ENCODE results near the gene SGSM2. TPM values are rescaled to one million over a fixed set of nuclear protein-coding genes. Genes with fewer than 3 reads are reported as not detected.

The SGSM2 gene
- polyA plus RNA-seq, 1 donor = 50.0 TPM

DNA sequence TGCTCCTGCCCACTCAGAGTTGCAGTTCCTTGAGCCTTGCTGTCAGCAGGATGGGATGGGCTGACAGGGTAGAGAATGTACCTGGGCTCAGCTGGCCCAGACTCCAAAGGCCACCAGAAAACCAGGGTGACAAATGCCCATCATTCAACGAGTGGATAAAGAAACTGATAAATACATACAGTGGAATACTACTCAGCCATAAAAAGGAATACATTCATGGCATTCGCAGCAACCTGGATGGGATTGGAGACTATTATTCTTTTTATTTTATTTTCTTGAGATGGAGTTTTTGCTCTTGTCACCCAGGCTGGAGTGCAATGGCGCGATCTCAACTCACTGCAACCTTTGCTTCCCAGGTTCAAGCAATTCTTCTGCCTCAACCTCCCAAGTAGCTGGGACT lies 19.9 kb downstream of the SGSM2 start:
- Histone ChIP-seq H3K4me1 (ENCODE audit: control insufficient read depth, insufficient read depth, low read length) (peaks cover 4% of the 10 kb centered on the region), H3K36me3 (ENCODE audit: control insufficient read depth, insufficient read depth, low read length) (peaks cover 10% of the 10 kb centered on the region), H3K27ac (ENCODE audit: low read length) (no peak overlapping the region), H3K9me3 (ENCODE audit: control insufficient read depth, low read depth, low read length) (no peaks in the 10 kb centered on the region), H3K4me3 (ENCODE audit: low read length) (no peak overlapping the region), H3K27me3 (ENCODE audit: control insufficient read depth, insufficient read depth, low read length) (no peaks in the 10 kb centered on the region)
- no CpG with 5 or more reads among the region's 4 CpGs for WGBS (ENCODE audit: insufficient coverage, low lambda C conversion rate)
- no peak for DNase-seq

DNA sequence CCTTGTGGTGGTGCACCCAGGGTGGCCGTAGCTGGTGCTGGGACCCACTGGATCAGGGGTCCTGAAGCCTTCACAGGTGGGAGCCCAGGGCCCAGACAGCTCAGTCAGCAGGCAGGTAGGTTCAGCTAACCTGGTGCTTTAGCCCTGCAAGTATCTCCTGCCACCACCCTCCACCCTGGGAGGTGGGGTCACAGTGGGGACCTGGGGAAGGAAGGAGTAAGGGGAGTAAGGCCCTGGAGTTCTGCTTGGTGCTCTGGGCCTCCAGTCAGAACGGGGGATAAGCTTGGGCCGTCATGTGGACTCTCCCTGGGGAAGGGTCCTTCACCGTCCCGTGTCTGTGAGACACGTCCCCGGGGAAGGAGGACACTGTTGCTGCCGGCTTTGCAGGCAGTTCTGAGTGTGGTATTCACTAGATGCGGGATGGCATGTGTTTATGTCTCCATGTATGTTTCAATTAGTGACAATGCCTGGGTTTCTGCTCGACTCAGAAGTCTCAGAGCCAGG lies 20.7 kb downstream of the SGSM2 start:
- H3K9me3 ChIP-seq (ENCODE audit: control insufficient read depth, low read depth, low read length) = no peaks in the 10 kb centered on the region
- no peak overlapping the region for H3K4me3 ChIP-seq (ENCODE audit: low read length)
- no CpG with 5 or more reads among the region's 10 CpGs for WGBS (ENCODE audit: insufficient coverage, low lambda C conversion rate)
- H3K27me3 ChIP-seq (ENCODE audit: control insufficient read depth, insufficient read depth, low read length) = no peaks in the 10 kb centered on the region
- peaks cover 4% of the 10 kb centered on the region for H3K4me1 ChIP-seq (ENCODE audit: control insufficient read depth, insufficient read depth, low read length)
- H3K36me3 ChIP-seq (ENCODE audit: control insufficient read depth, insufficient read depth, low read length) = peaks cover 15% of the 10 kb centered on the region
- no peak for DNase-seq
- H3K27ac ChIP-seq (ENCODE audit: low read length) = no peak overlapping the region

DNA sequence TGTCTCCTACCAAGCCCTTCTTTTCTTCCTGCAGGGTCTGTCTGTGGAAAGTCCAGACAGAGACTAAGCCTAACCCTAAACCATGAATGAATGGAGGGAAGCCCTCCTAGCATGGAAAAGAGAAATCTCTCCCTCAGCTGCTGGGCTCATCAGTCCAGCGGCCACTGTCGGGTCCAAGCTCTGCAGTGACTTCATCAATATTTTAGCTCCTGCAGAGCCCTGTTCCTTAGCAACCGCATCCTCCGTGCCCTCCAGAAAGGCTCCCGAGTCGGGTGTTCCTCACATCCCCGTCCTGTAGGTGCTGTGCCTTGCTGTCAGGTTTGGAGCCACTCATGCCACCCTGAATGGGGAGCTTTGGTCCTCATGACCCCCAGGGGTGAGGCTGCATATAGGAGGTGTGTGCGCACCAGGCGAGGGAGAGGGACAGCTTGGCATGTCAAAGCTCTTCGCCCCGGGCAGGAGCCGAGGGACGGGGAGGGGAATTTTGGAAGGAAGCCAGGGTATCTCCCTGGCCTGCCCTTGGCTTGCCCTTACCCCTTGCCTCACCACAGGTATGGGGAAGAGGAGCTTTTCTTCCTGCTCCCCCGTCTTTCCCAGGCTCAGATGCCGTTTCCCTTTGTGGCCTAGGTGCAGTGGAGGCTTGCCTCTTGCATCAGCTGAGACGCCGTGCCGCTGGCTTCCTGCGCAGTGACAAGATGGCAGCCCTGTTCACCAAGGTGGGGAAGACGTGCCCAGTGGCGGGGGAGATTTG lies 23.9 kb downstream of the SGSM2 start:
- no peak for DNase-seq
- Histone ChIP-seq H3K4me3 (ENCODE audit: low read length) (no peak overlapping the region), H3K27ac (ENCODE audit: low read length) (no peak overlapping the region), H3K36me3 (ENCODE audit: control insufficient read depth, insufficient read depth, low read length) (peaks cover 39% of the 10 kb centered on the region), H3K4me1 (ENCODE audit: control insufficient read depth, insufficient read depth, low read length) (peaks cover 4% of the 10 kb centered on the region), H3K9me3 (ENCODE audit: control insufficient read depth, low read depth, low read length) (no peaks in the 10 kb centered on the region), H3K27me3 (ENCODE audit: control insufficient read depth, insufficient read depth, low read length) (no peaks in the 10 kb centered on the region)
- WGBS (ENCODE audit: insufficient coverage, low lambda C conversion rate) = 70% methylated on average over 2 of the region's 21 CpGs

DNA sequence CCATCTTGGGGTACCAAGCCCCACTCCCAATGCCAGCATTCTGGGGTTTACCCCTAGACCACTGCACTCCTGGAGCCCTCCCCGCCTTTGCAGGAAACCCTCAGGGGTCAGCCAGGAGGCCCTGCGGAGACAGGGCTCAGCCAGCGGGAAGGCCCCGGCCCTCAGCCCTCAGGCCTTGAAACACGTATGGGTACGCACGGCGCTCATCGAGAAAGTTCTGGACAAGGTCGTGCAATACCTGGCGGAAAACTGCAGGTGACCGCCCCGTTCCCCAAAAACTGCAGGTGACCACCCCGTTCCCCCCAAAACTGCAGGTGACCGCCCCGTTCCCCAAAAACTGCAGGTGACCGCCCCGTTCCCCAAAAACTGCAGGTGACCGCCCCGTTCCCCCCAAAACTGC lies 24.7 kb downstream of the SGSM2 start:
- H3K36me3 ChIP-seq (ENCODE audit: control insufficient read depth, insufficient read depth, low read length) = peaks cover 39% of the 10 kb centered on the region
- WGBS (ENCODE audit: insufficient coverage, low lambda C conversion rate) = no CpG with 5 or more reads among the region's 20 CpGs
- H3K4me3 ChIP-seq (ENCODE audit: low read length) = no peak overlapping the region
- H3K27ac ChIP-seq (ENCODE audit: low read length) = no peak overlapping the region
- no peaks in the 10 kb centered on the region for H3K27me3 ChIP-seq (ENCODE audit: control insufficient read depth, insufficient read depth, low read length)
- no peak for DNase-seq
- H3K4me1 ChIP-seq (ENCODE audit: control insufficient read depth, insufficient read depth, low read length) = peaks cover 4% of the 10 kb centered on the region
- no peaks in the 10 kb centered on the region for H3K9me3 ChIP-seq (ENCODE audit: control insufficient read depth, low read depth, low read length)

DNA sequence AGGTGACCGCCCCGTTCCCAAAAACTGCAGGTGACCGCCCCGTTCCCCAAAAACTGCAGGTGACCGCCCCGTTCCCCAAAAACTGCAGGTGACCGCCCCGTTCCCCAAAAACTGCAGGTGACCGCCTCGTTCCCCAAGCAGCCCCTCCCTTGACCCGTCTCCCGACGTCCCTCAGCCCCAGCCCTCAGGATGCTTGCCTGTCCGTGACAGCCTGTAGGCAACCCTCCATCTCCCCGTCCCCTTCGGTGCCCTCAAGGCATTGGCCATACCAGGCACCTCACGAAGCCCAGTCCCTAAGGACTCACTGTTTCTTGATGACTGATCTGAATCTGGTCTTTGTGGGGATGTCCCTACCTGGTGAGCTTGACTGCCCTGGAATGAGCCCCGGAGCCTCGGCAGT lies 25.1 kb downstream of the SGSM2 start:
- DNase-seq = no peak
- H3K4me1 ChIP-seq (ENCODE audit: control insufficient read depth, insufficient read depth, low read length) = peaks cover 4% of the 10 kb centered on the region
- H3K4me3 ChIP-seq (ENCODE audit: low read length) = no peak overlapping the region
- H3K27me3 ChIP-seq (ENCODE audit: control insufficient read depth, insufficient read depth, low read length) = no peaks in the 10 kb centered on the region
- H3K36me3 ChIP-seq (ENCODE audit: control insufficient read depth, insufficient read depth, low read length) = peaks cover 36% of the 10 kb centered on the region
- no peaks in the 10 kb centered on the region for H3K9me3 ChIP-seq (ENCODE audit: control insufficient read depth, low read depth, low read length)
- WGBS (ENCODE audit: insufficient coverage, low lambda C conversion rate) = no CpG with 5 or more reads among the region's 19 CpGs
- no peak overlapping the region for H3K27ac ChIP-seq (ENCODE audit: low read length)

DNA sequence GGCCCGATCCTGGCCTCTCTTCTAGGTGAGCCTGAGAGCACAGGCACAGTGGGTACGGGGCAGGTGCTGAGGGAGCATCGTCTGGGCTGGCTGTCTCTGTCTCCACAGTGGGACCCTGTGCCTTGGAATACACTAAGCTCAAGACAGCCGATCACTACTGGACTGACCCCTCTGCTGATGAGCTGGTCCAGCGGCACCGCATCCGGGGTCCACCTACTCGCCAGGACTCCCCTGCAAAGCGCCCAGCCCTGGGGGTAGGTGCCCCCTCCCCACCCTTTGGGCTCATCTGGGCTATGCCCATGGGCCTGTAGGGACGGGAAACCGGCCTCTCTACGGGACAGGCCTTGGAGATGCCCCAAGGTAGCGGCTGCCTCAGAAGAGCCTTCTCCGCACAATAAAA lies 25.6 kb downstream of the SGSM2 start:
- Histone ChIP-seq H3K27me3 (ENCODE audit: control insufficient read depth, insufficient read depth, low read length) (no peaks in the 10 kb centered on the region), H3K27ac (ENCODE audit: low read length) (no peak overlapping the region), H3K4me1 (ENCODE audit: control insufficient read depth, insufficient read depth, low read length) (peaks cover 4% of the 10 kb centered on the region), H3K9me3 (ENCODE audit: control insufficient read depth, low read depth, low read length) (no peaks in the 10 kb centered on the region), H3K36me3 (ENCODE audit: control insufficient read depth, insufficient read depth, low read length) (peaks cover 39% of the 10 kb centered on the region), H3K4me3 (ENCODE audit: low read length) (no peak overlapping the region)
- WGBS (ENCODE audit: insufficient coverage, low lambda C conversion rate) = no CpG with 5 or more reads among the region's 14 CpGs
- no peak for DNase-seq

DNA sequence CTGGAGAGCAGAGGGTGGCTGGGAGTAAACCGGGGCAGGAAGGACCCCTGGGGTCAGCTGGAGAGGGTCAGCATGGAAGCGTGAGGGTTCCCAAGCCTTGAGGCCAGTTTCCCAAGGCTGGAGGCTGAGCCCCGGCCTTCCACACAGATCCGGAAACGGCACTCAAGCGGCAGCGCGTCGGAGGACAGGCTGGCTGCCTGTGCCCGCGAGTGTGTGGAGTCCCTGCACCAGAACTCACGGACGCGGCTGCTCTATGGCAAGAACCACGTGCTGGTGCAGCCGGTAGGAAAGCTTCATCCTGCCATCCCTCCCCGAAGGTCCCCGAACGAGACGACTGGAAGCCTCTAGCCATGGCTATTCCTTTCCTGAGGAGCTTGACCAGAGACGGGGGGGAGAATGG lies 26.0 kb downstream of the SGSM2 start:
- no peak for DNase-seq
- Histone ChIP-seq H3K27ac (ENCODE audit: low read length) (no peak overlapping the region), H3K36me3 (ENCODE audit: control insufficient read depth, insufficient read depth, low read length) (peaks cover 37% of the 10 kb centered on the region), H3K4me3 (ENCODE audit: low read length) (no peak overlapping the region), H3K4me1 (ENCODE audit: control insufficient read depth, insufficient read depth, low read length) (peaks cover 4% of the 10 kb centered on the region), H3K9me3 (ENCODE audit: control insufficient read depth, low read depth, low read length) (no peaks in the 10 kb centered on the region), H3K27me3 (ENCODE audit: control insufficient read depth, insufficient read depth, low read length) (no peaks in the 10 kb centered on the region)
- WGBS (ENCODE audit: insufficient coverage, low lambda C conversion rate) = no CpG with 5 or more reads among the region's 21 CpGs

DNA sequence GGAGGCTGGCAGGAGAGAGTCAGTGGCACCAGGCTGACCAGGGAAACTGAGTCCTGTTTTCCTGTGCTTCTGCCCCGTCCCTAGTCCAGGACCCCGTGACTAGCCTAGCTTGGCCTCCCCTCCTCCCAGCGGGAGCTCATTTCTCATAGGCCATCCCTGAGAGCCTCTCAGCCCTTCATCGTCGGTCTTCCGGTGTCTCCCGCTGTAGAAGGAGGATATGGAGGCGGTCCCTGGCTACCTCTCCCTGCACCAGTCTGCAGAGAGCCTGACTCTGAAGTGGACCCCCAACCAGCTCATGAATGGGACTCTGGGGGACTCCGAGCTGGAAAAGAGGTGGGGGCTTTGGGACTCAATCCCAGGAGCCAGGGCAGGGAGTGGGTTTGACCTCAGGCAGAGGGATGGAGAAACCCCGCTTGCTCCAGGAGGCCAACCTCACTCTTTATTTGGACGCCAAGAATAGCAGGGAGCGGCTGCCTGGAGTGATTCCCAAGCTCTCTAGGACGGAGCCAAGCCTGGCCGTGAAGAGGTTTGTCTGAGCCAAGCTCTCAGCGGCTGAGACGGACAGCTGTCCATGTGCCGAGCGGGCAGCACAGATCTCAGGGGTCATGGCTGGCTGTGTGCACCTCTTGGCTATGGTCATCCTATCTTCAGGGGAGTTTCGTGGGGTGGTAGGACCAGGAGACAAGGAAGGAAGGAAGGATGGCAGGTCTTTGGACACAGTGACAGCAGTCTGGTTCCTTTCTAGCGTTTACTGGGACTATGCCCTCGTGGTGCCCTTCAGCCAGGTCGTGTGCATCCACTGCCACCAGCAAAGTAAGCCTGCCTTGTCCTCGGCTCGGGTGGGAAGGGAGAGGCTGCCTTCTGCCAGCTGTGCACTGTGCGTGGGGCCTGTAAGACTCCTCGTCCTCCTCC lies 26.8 kb downstream of the SGSM2 start:
- peaks cover 3% of the 10 kb centered on the region for H3K4me1 ChIP-seq (ENCODE audit: control insufficient read depth, insufficient read depth, low read length)
- H3K9me3 ChIP-seq (ENCODE audit: control insufficient read depth, low read depth, low read length) = no peaks in the 10 kb centered on the region
- H3K27me3 ChIP-seq (ENCODE audit: control insufficient read depth, insufficient read depth, low read length) = no peaks in the 10 kb centered on the region
- H3K27ac ChIP-seq (ENCODE audit: low read length) = no peak overlapping the region
- no peak overlapping the region for H3K4me3 ChIP-seq (ENCODE audit: low read length)
- no CpG with 5 or more reads among the region's 26 CpGs for WGBS (ENCODE audit: insufficient coverage, low lambda C conversion rate)
- peaks cover 37% of the 10 kb centered on the region for H3K36me3 ChIP-seq (ENCODE audit: control insufficient read depth, insufficient read depth, low read length)
- DNase-seq = no peak

DNA sequence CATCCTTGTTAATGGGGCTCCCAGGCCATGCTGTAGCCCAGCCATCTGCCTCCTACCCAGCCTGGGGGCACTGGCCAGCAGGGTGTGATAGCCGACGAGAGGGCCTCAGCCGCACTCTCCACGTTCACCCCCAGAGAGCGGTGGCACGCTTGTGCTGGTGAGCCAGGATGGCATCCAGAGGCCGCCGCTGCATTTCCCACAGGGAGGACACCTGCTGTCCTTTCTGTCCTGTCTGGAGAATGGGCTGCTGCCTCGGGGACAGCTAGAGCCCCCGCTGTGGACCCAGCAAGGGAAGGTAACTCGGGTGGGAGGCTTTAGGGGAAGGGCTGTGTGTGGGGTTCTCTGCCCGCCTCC lies 27.4 kb downstream of the SGSM2 start:
- Histone ChIP-seq H3K27me3 (ENCODE audit: control insufficient read depth, insufficient read depth, low read length) (no peaks in the 10 kb centered on the region), H3K4me3 (ENCODE audit: low read length) (no peak overlapping the region), H3K36me3 (ENCODE audit: control insufficient read depth, insufficient read depth, low read length) (peaks cover 37% of the 10 kb centered on the region), H3K9me3 (ENCODE audit: control insufficient read depth, low read depth, low read length) (no peaks in the 10 kb centered on the region), H3K27ac (ENCODE audit: low read length) (no peak overlapping the region), H3K4me1 (ENCODE audit: control insufficient read depth, insufficient read depth, low read length) (no peaks in the 10 kb centered on the region)
- no CpG with 5 or more reads among the region's 12 CpGs for WGBS (ENCODE audit: insufficient coverage, low lambda C conversion rate)
- no peak for DNase-seq

DNA sequence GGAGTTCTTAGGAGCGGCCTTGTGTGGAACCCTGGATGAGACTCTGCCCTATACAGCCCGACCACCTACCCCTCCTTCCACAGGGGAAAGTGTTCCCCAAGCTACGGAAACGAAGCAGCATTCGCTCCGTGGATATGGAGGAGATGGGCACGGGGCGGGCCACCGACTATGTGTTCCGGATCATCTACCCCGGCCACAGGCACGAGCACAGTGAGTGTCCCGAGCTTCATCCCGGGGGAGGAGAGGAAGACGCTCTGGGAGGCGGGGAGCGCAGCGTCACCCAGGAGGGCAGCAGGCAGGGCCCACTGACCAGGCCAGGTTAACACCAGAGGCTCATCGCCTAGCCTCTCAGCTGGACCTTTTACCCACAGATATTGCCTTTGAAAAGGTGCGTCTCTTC lies 27.8 kb downstream of the SGSM2 start:
- Histone ChIP-seq H3K9me3 (ENCODE audit: control insufficient read depth, low read depth, low read length) (no peaks in the 10 kb centered on the region), H3K4me1 (ENCODE audit: control insufficient read depth, insufficient read depth, low read length) (no peaks in the 10 kb centered on the region), H3K4me3 (ENCODE audit: low read length) (no peak overlapping the region), H3K36me3 (ENCODE audit: control insufficient read depth, insufficient read depth, low read length) (peaks cover 37% of the 10 kb centered on the region), H3K27me3 (ENCODE audit: control insufficient read depth, insufficient read depth, low read length) (no peaks in the 10 kb centered on the region), H3K27ac (ENCODE audit: low read length) (no peak overlapping the region)
- WGBS (ENCODE audit: insufficient coverage, low lambda C conversion rate) = no CpG with 5 or more reads among the region's 20 CpGs
- DNase-seq = no peak

Data from large intestine (tissue), 3 donors.